Measurements from ENCODE around the gene MBD3L3. TPM values are rescaled to one million over a fixed set of nuclear protein-coding genes. Genes with fewer than 3 reads are reported as not detected.
"Not testable (repeated sequence)": the region's sequence is repeated elsewhere in the genome, so short reads cannot be mapped to it uniquely, and the experiment has no call there.

The MBD3L3 gene
- total RNA-seq, 1 experiment from 2014 or later: not detected

GRCh38 chr19:7068599-7068998 lies 10.1 kb upstream of the MBD3L3 start:
- DNase-seq (ENCODE audit: low read depth, low spot score): no peak
- in situ Hi-C loops (cut with HindIII; ENCODE audit: low pct_unique_long_range_greater_than_20kb, low sequenced_read_pairs): no loop called here

GRCh38 chr19:7067716-7068115 lies 9.2 kb upstream of the MBD3L3 start:
- in situ Hi-C loops (cut with HindIII; ENCODE audit: low pct_unique_long_range_greater_than_20kb, low sequenced_read_pairs): no loop called here
- no peak for DNase-seq (ENCODE audit: low read depth, low spot score)

GRCh38 chr19:7067122-7067521 lies 8.6 kb upstream of the MBD3L3 start:
- in situ Hi-C loops (cut with HindIII; ENCODE audit: low pct_unique_long_range_greater_than_20kb, low sequenced_read_pairs): not testable (repeated sequence)
- peak; percentile 59 for DNase-seq (ENCODE audit: low read depth, low spot score)

- DNase-seq (ENCODE audit: low read depth, low spot score): no peak
- in situ Hi-C loops (cut with HindIII; ENCODE audit: low pct_unique_long_range_greater_than_20kb, low sequenced_read_pairs): no loop called here
Observed at GRCh38 chr19:7063764-7064418, 5.4 kb upstream of the MBD3L3 start.

GRCh38 chr19:7063339-7063738 lies 4.9 kb upstream of the MBD3L3 start:
- no peak for DNase-seq (ENCODE audit: low read depth, low spot score)

GRCh38 chr19:7059977-7060376 lies 1.5 kb upstream of the MBD3L3 start:
- DNase-seq (ENCODE audit: low read depth, low spot score); in situ Hi-C loops (cut with HindIII; ENCODE audit: low pct_unique_long_range_greater_than_20kb, low sequenced_read_pairs): not testable (repeated sequence)

More at GRCh38 chr19:7063339-7063738, 4.9 kb upstream of the MBD3L3 start:
- in situ Hi-C loops (cut with HindIII; ENCODE audit: low pct_unique_long_range_greater_than_20kb, low sequenced_read_pairs): no loop called here

GRCh38 chr19:7056371-7056770 lies 2.1 kb downstream of the MBD3L3 start:
- in situ Hi-C loops (cut with HindIII; ENCODE audit: low pct_unique_long_range_greater_than_20kb, low sequenced_read_pairs): not testable (repeated sequence)

GRCh38 chr19:7055679-7056078 lies 2.8 kb downstream of the MBD3L3 start:
- in situ Hi-C loops (cut with HindIII; ENCODE audit: low pct_unique_long_range_greater_than_20kb, low sequenced_read_pairs); DNase-seq (ENCODE audit: low read depth, low spot score): not testable (repeated sequence)

More at GRCh38 chr19:7056371-7056770, 2.1 kb downstream of the MBD3L3 start:
- DNase-seq (ENCODE audit: low read depth, low spot score): not testable (repeated sequence)

GRCh38 chr19:7054635-7055368 lies 3.7 kb downstream of the MBD3L3 start:
- DNase-seq (ENCODE audit: low read depth, low spot score); in situ Hi-C loops (cut with HindIII; ENCODE audit: low pct_unique_long_range_greater_than_20kb, low sequenced_read_pairs): not testable (repeated sequence)

- DNase-seq (ENCODE audit: low read depth, low spot score); in situ Hi-C loops (cut with HindIII; ENCODE audit: low pct_unique_long_range_greater_than_20kb, low sequenced_read_pairs): not testable (repeated sequence)
Observed at GRCh38 chr19:7052896-7053295, 5.6 kb downstream of the MBD3L3 start.

- in situ Hi-C loops (cut with HindIII; ENCODE audit: low pct_unique_long_range_greater_than_20kb, low sequenced_read_pairs); DNase-seq (ENCODE audit: low read depth, low spot score): not testable (repeated sequence)
Observed at GRCh38 chr19:7051421-7051820, 7.1 kb downstream of the MBD3L3 start.

GRCh38 chr19:7049021-7049420 lies 9.5 kb downstream of the MBD3L3 start, which contains the start of gene MBD3L2:
Gene MBD3L2, plus strand, starts transcription at chr19:7049321. Its CDS starts 53 bp downstream, at chr19:7049374.
- not testable (repeated sequence) for DNase-seq (ENCODE audit: low read depth, low spot score)

GRCh38 chr19:7041563-7041962 lies 16.9 kb downstream of the MBD3L3 start:
- in situ Hi-C loops (cut with HindIII; ENCODE audit: low pct_unique_long_range_greater_than_20kb, low sequenced_read_pairs); DNase-seq (ENCODE audit: low read depth, low spot score): not testable (repeated sequence)

More at GRCh38 chr19:7049021-7049420, 9.5 kb downstream of the MBD3L3 start, which contains the start of gene MBD3L2:
- in situ Hi-C loops (cut with HindIII; ENCODE audit: low pct_unique_long_range_greater_than_20kb, low sequenced_read_pairs): not testable (repeated sequence)

- DNase-seq (ENCODE audit: low read depth, low spot score); in situ Hi-C loops (cut with HindIII; ENCODE audit: low pct_unique_long_range_greater_than_20kb, low sequenced_read_pairs): not testable (repeated sequence)
Observed at GRCh38 chr19:7040079-7040478, 18.4 kb downstream of the MBD3L3 start, which contains the start of gene MBD3L4. Gene MBD3L4, minus strand, starts transcription at chr19:7040179. Its CDS starts 35 bp downstream, at chr19:7040144.

GRCh38 chr19:7030278-7030677 lies 28.2 kb downstream of the MBD3L3 start, which contains the start of gene MBD3L5:
Gene MBD3L5, plus strand, starts transcription at chr19:7030578. Its CDS starts 34 bp downstream, at chr19:7030612.
- DNase-seq (ENCODE audit: low read depth, low spot score); in situ Hi-C loops (cut with HindIII; ENCODE audit: low pct_unique_long_range_greater_than_20kb, low sequenced_read_pairs): not testable (repeated sequence)

GRCh38 chr19:7028790-7029189 lies 29.7 kb downstream of the MBD3L3 start:
- in situ Hi-C loops (cut with HindIII; ENCODE audit: low pct_unique_long_range_greater_than_20kb, low sequenced_read_pairs); DNase-seq (ENCODE audit: low read depth, low spot score): not testable (repeated sequence)

GRCh38 chr19:7021331-7021730 lies 37.1 kb downstream of the MBD3L3 start, which contains the start of gene MBD3L2B:
Gene MBD3L2B, minus strand, starts transcription at chr19:7021431. Its CDS starts 34 bp downstream, at chr19:7021397.
- in situ Hi-C loops (cut with HindIII; ENCODE audit: low pct_unique_long_range_greater_than_20kb, low sequenced_read_pairs): not testable (repeated sequence)

GRCh38 chr19:7018828-7019227 lies 39.6 kb downstream of the MBD3L3 start:
- DNase-seq (ENCODE audit: low read depth, low spot score): no peak
- in situ Hi-C loops (cut with HindIII; ENCODE audit: low pct_unique_long_range_greater_than_20kb, low sequenced_read_pairs): no loop called here

More at GRCh38 chr19:7021331-7021730, 37.1 kb downstream of the MBD3L3 start, which contains the start of gene MBD3L2B:
- DNase-seq (ENCODE audit: low read depth, low spot score): not testable (repeated sequence)
